ENCODE measurements around the gene SMAP2.

SMAP2 gene

GRCh38 chr1:40413527-40414252 lies 40.2 kb downstream of the SMAP2 start:
- Histone ChIP-seq H3K36me3 (ENCODE audit: control insufficient read depth in 2 of 2, insufficient read depth in 1 of 2, low read length in 2 of 2) (peaks cover 0 to 91% of the 10 kb centered on the region in 2 experiments; a peak in 1 of 3 replicates), H3K4me3 (ENCODE audit: low read depth, low read length) (no peak overlapping the region), H3K27ac (ENCODE audit: extremely low read depth, low read depth, low read length) (no peak overlapping the region), H3K9me3 (ENCODE audit: control insufficient read depth, insufficient read depth, low read depth, low read length) (no peaks in the 10 kb centered on the region), H3K4me1 (ENCODE audit: control insufficient read depth, insufficient read depth, low read length) (no peaks in the 10 kb centered on the region)
- TF ChIP-seq WT1 (tag by site-specific recombination; IDR thresholded peaks at IDR 0.05) (no peak), ZNF302 (tag by site-specific recombination; IDR thresholded peaks at IDR 0.05; ENCODE audit: low read depth) (no peak), ZNF585B (tag by site-specific recombination; IDR thresholded peaks at IDR 0.05) (no peak), ZNF221 (tag by site-specific recombination; IDR thresholded peaks at IDR 0.05; ENCODE audit: borderline replicate concordance) (no peak)
- POLR2A ChIA-PET: no interaction called here
- CTCF ChIA-PET: interaction anchor here (0.9 to 1.8 kb wide), 2 partner anchors 9 to 75 kb away, joined by 4 read pairs; no protein-coding TSS in a partner anchor

GRCh38 chr1:40414331-40414730 lies 40.8 kb downstream of the SMAP2 start:
- H3K9me3 ChIP-seq (ENCODE audit: control insufficient read depth, insufficient read depth, low read depth, low read length): no peaks in the 10 kb centered on the region
- no peak overlapping the region for H3K4me3 ChIP-seq (ENCODE audit: low read depth, low read length)
- H3K4me1 ChIP-seq (ENCODE audit: control insufficient read depth, insufficient read depth, low read length): no peaks in the 10 kb centered on the region
- H3K27ac ChIP-seq (ENCODE audit: extremely low read depth, low read depth, low read length): no peak overlapping the region
- ChIA-PET CTCF (interaction anchor here (0.9 kb wide), 1 partner anchor 10 kb away, joined by 4 read pairs; no protein-coding TSS in a partner anchor), POLR2A (no interaction called here)
- peaks cover 0 to 89% of the 10 kb centered on the region in 2 experiments; a peak in 1 of 3 replicates for H3K36me3 ChIP-seq (ENCODE audit: control insufficient read depth in 2 of 2, insufficient read depth in 1 of 2, low read length in 2 of 2)
- TF ChIP-seq ZNF223 (tag by site-specific recombination; IDR thresholded peaks at IDR 0.05): no peak
- TF ChIP-seq ZNF560 (tag by site-specific recombination; IDR thresholded peaks at IDR 0.05; ENCODE audit: borderline replicate concordance): no peak
- TF ChIP-seq ZNF37A (tag by site-specific recombination; IDR thresholded peaks at IDR 0.05): no peak
- no peak for TF ChIP-seq ZNF571 (tag by site-specific recombination; IDR thresholded peaks at IDR 0.05)
- no peak for TF ChIP-seq ZNF354C (tag by site-specific recombination; IDR thresholded peaks at IDR 0.05; ENCODE audit: borderline replicate concordance, low read depth)
- no peak for TF ChIP-seq BCL6B (tag by site-specific recombination; IDR thresholded peaks at IDR 0.05)
- no peak for TF ChIP-seq ZNF18 (tag by site-specific recombination; IDR thresholded peaks at IDR 0.05)
- TF ChIP-seq ZNF48 (tag by site-specific recombination; IDR thresholded peaks at IDR 0.05): no peak

GRCh38 chr1:40416709-40417108 lies 43.2 kb downstream of the SMAP2 start:
- Histone ChIP-seq H3K4me3 (ENCODE audit: low read depth, low read length) (no peak overlapping the region), H3K4me1 (ENCODE audit: control insufficient read depth, insufficient read depth, low read length) (peaks cover 3% of the 10 kb centered on the region), H3K27ac (ENCODE audit: extremely low read depth, low read depth, low read length) (no peak overlapping the region), H3K9me3 (ENCODE audit: control insufficient read depth, insufficient read depth, low read depth, low read length) (no peaks in the 10 kb centered on the region), H3K36me3 (ENCODE audit: control insufficient read depth in 2 of 2, insufficient read depth in 1 of 2, low read length in 2 of 2) (peaks cover 0 to 73% of the 10 kb centered on the region in 2 experiments; a peak in 1 of 3 replicates)
- CTCF ChIA-PET: interaction anchor here (1.1 to 2.0 kb wide), 3 partner anchors 12 to 273 kb away, joined by 4 to 5 read pairs (median 4); no protein-coding TSS in a partner anchor
- TF ChIP-seq ZNF747 (tag by site-specific recombination; IDR thresholded peaks at IDR 0.05) (no peak), ZNF140 (tag by site-specific recombination; IDR thresholded peaks at IDR 0.05) (no peak), ZNF391 (tag by site-specific recombination; IDR thresholded peaks at IDR 0.05; ENCODE audit: borderline replicate concordance, low read depth) (no peak), EGR2 (tag by site-specific recombination; IDR thresholded peaks at IDR 0.05; ENCODE audit: low read depth) (no peak), ZNF335 (tag by site-specific recombination; conservative IDR thresholded peaks at IDR 0.05) (no peak), ZNF791 (tag by site-specific recombination; IDR thresholded peaks at IDR 0.05) (no peak), ZNF18 (tag by site-specific recombination; IDR thresholded peaks at IDR 0.05) (no peak), ZNF624 (tag by site-specific recombination; IDR thresholded peaks at IDR 0.05) (no peak)
- POLR2A ChIA-PET: no interaction called here
